HG03175 (cell line): ENCODE results near the gene KCNAB2.

Experiments
- ATAC-seq: cut with Tn5 transposase; IDR thresholded peaks from one replicate; pipeline ENCODE4 v1.9.1; 2021; ENCODE audit warnings: mild to moderate bottlenecking, moderate library complexity; ENCODE audit not compliant: unreplicated experiment

Gene KCNAB2

DNA sequence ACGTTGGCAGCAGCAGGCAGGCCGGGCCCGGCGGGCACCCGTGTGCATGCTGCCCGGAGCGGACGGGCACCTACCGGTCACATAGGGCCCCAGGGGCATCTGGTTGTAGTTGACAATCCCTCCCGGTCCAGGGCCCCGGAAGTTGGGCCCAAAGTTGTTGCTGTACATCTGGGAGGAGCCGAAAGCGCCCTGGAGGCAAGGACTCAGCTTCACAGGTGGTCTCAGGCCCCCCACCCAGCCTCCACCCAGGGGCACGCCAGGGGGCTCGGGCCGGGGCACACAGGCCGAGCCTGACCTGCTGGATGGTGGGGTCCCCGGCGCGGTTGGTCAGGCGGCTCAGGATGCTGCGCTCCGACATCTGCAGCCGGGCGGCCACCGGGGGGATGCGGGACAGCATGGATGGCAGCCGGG is 60.6 kb downstream of the KCNAB2 start:
- no peak for ATAC-seq

DNA sequence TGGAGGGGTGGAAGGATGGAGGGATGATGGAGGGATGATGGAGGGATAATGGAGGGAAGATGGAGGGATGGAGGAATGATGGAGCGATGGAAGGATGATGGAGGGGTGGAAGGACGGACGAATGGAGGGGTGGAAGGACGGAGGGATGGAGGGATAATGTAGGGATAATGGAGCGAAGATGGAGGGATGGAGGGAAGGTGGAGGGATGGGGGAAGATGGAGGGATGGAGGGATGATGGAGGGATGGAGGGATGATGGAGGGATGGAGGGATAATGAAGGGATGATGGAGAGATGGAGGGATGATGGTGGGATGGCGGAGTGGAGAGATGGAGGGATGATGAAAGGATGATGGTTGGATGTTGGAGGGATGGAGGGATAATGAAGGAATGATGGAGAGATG is 61.3 kb downstream of the KCNAB2 start:
- ATAC-seq = no peak

DNA sequence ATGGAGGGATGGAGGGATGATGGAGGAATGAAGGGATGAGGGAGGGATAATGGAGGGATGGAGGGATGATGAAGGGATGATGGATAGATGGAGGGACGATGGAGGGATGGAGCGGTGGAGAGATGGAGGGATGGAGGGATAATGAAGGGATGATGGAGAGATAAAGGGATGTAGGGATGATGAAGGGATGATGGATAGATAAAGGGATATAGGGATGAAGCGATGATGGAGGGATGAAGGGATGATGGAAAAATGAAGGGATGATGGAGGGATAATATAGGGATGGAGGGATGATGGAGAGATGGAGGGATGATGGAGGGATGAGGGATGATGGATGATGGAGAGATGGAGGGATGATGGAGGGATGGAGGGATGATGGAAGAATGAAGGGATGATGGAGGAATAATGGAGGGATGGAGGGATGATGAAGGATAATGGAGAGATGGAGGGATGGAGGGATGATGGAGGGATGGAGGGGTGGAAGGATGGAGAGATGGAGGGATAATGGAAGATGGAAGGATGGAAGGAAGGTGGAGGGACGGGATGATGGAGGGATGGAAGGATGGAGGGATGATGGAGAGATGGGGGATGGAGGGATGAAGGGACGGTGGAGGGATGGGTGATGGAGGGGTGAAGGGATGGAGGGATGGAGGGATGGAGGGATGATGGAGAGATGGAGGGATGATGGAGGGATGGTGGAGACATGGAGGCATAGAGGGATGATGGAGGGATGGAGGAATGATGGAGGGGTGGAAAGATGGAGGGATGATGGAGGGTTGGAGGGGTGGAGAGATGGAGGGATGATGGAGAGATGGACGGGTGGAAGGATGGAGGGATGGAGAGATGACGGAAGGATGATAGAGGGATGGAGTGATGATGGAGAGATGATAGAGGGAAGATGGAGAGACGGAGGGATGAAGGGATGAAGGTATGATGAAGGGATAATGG is 62.0 kb downstream of the KCNAB2 start:
- no peak for ATAC-seq

DNA sequence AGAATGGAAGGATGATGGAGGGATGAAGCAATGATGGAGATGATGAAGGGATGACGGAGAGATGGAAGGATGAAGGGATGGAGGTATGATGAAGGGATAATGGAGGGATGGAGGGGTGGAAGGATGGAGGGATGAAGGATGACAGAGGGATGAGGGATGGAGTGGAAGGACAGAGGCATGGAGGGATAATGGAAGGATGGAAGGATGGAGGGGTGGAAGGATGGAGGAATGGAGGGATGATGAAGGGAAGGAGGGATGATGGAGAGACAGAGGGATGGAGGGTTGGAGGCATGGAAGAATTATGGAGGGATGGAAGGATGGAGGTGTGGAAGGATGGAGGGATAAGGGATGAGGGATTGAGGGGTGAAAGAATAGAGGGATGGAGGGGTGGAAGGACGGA is 62.8 kb downstream of the KCNAB2 start:
- ATAC-seq = no peak

DNA sequence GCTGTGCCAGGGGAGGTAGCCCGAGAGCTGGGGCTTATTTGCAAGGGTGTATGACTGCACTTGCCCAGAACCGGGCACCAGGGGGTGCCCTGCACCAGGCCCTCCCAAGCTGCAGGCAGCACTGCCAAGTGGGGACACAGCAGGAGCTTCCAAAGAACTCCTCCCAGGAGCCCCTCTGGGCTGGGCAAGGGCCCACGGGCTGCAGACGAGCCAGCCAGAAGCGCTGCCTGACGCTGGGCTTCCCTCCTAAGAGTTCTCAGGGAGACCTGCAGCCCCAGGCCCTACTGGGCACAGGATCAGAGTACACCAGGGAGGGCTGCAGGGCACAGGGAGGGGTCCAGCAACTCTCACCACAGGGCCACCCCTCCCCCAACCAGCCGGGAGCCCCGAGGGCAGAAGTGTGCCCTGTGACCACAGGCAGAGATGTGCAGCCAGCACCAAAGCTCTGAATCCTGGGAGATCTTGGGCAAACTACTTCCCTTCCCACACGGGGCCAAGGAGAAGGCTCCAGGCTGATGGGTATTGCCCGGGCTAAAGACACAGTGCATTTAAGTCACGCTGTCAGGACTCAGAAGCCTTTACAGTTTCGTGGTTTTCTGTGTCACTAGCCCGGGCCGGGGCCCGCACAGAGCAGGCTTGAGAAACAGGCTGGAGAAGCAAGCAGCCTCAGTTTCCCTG is 63.4 kb downstream of the KCNAB2 start:
- ATAC-seq = no peak

- no peak for ATAC-seq
Observed at GRCh38 chr1:6109688-6110087, 64.0 kb downstream of the KCNAB2 start.

GRCh38 chr1:6110326-6110725 is 64.6 kb downstream of the KCNAB2 start:
- no peak for ATAC-seq

DNA sequence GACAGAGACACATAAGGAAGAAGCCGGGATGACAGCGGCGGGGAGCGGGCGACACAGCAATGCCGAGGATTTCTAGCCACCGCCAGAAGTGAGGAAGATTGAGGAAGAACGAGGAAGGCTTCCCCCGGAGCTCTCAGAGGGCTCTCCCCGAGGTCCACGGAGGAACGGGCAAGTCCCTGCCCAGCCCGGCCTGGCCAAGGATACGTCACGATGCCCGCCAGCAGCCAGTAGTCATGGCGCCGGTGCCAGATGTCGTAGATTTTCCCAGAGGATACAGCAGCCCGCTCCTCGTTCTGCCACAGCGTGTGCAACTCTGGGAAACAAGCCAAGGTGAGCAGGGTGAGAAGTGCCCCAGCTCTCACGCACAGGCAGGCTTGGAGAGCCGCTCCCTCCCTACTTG is 65.9 kb downstream of the KCNAB2 start:
- no peak for ATAC-seq

DNA sequence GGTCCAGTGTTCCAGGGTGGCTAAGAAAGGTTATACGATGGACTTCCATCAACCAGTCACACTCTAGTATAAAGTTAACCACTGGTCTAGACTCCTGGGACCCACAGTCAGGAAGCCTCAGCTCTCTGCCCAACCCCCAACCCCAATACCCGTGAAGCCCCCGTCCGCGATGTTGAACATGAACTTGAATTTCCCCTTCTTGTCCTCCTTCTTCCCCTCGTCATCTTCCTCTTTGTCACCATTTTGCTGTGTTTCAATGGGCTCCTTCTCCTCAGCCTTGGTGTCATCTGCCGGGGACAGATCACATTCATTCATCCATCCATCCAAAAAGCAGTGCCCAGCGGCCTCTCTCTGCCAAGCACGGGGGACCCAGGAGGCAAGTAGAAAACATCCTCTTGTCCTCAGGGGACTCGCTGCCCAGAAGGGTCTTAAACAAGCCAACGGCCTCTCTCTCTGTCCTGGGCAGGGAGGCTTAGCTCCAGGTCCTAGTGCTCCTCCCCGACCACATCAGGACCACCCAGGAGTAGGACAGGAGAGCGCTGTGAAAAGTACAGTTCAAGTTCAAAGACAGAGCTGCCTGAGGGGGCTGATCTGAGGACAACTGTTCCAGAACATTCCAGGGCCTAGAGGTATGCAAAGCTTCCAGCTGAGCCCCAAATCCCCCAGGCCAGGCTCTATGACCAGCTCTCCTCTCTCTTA is 66.5 kb downstream of the KCNAB2 start:
- ATAC-seq = no peak

DNA sequence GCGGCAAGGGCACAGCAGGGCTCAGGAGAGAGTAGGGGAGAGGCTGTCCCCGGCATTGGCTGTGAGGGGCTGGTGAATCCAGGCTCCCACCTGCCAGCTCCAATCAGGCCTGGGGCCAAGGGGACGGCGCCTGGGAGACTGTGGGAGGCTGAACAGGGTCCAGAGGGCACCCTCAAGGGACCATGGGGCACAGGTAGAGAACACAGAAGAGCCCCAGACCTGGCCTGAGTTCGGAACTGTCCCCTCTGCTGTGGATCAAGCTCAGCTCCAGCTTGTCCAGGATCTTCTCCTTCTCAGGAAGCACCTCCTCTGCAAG is 67.0 kb downstream of the KCNAB2 start:
- ATAC-seq = no peak

GRCh38 chr1:6113116-6113515 is 67.4 kb downstream of the KCNAB2 start:
- ATAC-seq = no peak

DNA sequence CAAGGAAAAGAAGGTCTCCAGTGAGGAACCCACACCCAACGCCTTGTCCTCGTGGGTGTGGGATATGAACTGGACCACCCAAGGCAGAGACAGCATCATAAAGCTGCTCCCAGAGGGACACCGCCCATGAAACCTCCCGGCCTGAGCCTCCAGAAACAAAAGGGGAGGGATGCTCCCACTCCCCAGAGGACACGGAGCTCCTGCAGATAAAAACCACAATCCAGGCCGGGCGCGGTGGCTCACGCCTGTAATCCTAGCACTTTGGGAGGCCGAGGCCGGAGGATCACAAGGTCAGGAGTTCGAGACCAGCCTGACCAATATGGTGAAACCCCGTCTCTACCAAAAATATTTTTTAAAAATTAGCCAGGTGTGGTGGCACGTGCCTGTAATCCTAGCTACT is 68.1 kb downstream of the KCNAB2 start:
- ATAC-seq = no peak

DNA sequence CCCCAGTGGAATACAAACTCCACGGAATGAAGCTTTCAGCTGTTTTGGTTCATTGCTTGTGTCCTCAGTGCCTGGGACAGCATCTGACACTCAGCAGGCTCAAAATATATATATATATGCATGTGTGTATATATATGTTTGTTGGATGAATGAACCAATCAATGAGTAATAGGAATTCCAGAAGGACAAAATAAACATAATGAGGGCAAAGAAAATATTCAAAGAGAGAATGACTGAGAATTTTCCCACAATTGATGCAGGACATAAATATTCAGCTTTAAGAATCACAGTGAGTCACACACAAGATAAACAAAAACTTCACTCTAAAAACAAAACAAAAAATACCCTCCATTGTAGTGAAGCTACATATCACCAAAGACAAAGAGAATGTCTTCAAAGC is 70.4 kb downstream of the KCNAB2 start:
- no peak for ATAC-seq

GRCh38 chr1:6117064-6117463 is 71.4 kb downstream of the KCNAB2 start:
- no peak for ATAC-seq

- no peak for ATAC-seq
Observed at GRCh38 chr1:6117624-6118023, 71.9 kb downstream of the KCNAB2 start.

DNA sequence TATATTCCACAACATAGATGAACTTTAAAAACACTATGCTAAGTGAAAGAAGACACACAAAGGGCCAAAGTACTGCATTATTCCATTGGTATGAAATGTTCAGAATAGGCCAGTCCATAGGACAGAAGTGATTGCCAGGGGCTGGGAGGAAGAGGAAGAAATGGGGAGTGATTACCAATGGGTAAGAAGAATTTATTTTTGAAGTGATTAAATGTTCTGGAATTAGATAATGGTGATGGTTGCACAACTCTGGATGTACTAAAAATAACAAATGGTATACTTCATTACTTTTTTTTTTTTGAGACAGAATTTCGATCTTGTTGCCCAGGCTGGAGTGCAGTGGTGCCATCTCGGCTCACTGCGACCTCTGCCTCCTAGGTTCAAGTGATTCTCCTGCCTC is 72.7 kb downstream of the KCNAB2 start:
- no peak for ATAC-seq

DNA sequence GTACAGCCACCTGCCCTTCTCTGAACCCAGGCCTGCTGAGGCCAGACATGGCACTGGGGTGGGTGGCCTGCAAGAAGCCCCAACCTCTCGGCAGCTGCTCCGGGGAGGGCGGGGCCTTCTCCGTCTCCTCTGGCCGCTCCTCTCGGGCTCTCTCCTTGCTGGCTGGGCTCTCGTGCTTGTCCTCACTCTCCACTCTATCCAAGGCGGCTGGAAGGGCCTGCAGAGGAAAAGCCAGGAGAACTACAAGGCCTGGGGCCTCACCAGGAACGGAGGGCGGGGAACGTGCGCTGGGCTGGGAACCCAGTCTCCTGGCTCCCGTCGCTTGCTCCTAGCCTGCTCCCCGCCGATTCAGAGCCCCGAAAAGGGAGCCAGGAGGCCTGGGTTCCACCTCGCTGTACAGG is 75.3 kb downstream of the KCNAB2 start:
- no peak for ATAC-seq

GRCh38 chr1:6121651-6122370 is 76.1 kb downstream of the KCNAB2 start:
- no peak for ATAC-seq

DNA sequence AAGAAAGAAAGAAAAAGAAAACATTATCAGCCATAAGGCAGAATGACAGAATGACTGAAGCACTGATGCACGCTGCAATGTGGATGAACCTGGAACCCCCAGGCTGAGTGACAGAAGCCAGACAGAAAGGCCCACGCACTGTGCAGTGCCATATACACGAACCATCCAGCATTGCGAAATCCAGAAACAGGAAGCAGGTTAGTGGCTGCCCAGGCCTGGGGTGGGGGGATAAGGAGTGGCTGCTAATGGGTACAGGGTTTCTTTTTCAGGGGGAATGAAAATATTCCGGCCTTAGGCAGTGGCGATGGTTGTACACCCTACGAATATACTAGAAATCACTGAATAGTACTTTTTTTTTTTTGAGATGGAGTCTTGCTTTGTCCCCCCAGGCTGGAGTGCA is 77.4 kb downstream of the KCNAB2 start:
- no peak for ATAC-seq

- no peak for ATAC-seq
Observed at GRCh38 chr1:6123816-6124215, 78.1 kb downstream of the KCNAB2 start.

DNA sequence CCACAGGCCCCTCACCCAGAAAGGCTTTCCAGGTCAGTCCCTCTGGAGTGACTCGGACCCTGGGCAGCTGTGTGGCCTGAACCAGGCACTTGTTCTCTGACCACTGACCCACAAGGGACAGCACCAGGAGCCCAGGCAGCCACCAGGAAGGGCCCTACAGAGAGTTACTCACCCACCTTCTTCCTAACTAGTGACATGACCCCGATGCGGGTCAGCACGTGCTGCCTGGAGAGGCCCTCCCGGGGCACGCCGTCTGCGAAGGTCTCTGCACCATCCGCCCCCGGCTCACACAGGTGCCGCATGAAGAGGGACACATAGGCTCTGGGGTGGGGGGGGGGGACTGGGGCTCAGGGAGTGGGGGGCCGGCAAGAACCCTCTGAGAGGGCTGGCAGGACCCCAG is 78.7 kb downstream of the KCNAB2 start:
- no peak for ATAC-seq
